ENCODE measurements around the gene RNF208.

DNA sequence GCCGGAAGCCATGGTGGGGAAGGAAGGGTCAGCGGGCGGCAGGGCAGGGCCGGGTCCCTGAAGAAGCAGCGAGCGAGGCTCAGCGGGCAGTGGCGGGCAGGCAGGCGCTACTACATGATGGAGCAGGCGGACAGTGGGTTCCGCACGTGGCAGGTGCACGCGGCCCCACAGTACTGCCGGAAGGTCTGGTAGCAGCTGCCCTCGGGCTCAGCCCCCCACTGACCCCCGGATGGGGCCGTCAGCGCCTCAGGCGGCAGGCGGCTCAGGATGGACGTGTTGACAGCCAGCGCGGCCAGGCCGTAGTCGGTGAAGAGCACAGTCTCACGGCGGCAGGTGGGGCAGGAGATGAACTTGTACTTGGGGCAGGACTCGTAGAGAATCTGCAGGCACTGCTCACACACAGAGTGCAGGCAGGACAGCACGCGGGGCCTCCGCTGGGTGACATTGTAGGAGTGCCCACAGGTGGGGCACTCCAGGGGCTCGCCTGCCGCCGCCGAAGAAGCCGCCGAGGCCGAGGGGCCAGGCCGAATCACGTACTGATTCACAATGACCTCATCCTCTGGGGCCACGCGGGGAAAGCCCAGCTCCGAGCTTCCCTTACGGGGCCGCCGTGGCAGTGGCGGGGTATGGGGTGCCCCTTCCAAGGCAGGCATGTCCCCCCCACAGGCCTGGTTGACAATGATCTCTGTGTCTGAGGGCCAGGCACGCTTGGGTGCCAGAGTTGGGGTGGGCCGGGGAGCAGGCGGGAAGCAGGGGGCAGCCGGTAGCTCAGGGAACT lies 1.5 kb downstream of the RNF208 start:
- TF ChIP-seq, protein P1, sequence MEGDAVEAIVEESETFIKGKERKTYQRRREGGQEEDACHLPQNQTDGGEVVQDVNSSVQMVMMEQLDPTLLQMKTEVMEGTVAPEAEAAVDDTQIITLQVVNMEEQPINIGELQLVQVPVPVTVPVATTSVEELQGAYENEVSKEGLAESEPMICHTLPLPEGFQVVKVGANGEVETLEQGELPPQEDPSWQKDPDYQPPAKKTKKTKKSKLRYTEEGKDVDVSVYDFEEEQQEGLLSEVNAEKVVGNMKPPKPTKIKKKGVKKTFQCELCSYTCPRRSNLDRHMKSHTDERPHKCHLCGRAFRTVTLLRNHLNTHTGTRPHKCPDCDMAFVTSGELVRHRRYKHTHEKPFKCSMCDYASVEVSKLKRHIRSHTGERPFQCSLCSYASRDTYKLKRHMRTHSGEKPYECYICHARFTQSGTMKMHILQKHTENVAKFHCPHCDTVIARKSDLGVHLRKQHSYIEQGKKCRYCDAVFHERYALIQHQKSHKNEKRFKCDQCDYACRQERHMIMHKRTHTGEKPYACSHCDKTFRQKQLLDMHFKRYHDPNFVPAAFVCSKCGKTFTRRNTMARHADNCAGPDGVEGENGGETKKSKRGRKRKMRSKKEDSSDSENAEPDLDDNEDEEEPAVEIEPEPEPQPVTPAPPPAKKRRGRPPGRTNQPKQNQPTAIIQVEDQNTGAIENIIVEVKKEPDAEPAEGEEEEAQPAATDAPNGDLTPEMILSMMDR (IDR thresholded peaks at IDR 0.05), result no peak
- no peak for TF ChIP-seq POLR2A (IDR thresholded peaks at IDR 0.05)
